HCT116 (cell line): ENCODE measurements around the gene FGFR1OP2.

Source experiments
- CTCF ChIP-seq, 3 experiments: fragments of 200-600 bp in 1 of 3; sonication (generic) in 1 of 3; IDR thresholded peaks in 2 of 3; conservative IDR thresholded peaks in 1 of 3; 2 replicates each; pipeline ENCODE4 v1.5.1; 2012 to 2017; ENCODE audit warnings: low read depth in 2 of 3, low read length in 2 of 3, antibody characterized with exemption in 1 of 3, borderline replicate concordance in 1 of 3, control low read depth in 1 of 3, mild to moderate bottlenecking in 1 of 3, mixed read lengths in 1 of 3, mixed run types in 1 of 3, moderate library complexity in 1 of 3; ENCODE audit not compliant: insufficient read depth in 1 of 3
- EZH2 ChIP-seq: fragments of 200-600 bp; sonication (generic); IDR thresholded peaks from 2 replicates; pipeline ENCODE4 v1.6.1; 2017; ENCODE audit warnings: antibody characterized with exemption, mixed run types
- POLR2A ChIP-seq: IDR thresholded peaks from 2 replicates; pipeline ENCODE4 v1.7.0; 2011; ENCODE audit warnings: borderline replicate concordance; ENCODE audit not compliant: insufficient read depth, insufficient read length; ENCODE audit errors: extremely low read depth
- ZFX ChIP-seq: fragments of 450-650 bp; IDR thresholded peaks from 2 replicates; pipeline ENCODE4 v1.6.1; 2017

GRCh38 chr12:26906704-26907103, 31.6 kb upstream of the FGFR1OP2 start:
- TF ChIP-seq ZFX (no peak), POLR2A (no peak), EZH2 (no peak), CTCF (IDR thresholded peaks at IDR 0.05 in 2 of 3, conservative IDR thresholded peaks at IDR 0.05 in 1 of 3; ENCODE audit: borderline replicate concordance in 1 of 3, insufficient read depth in 1 of 3, low read depth in 2 of 3, low read length in 2 of 3) (no peak)
